GM12891 (cell line): Measurements from ENCODE around the gene PTBP2.
A peak's percentile ranks its signal among the peaks of the same experiment; 100 is the strongest.

Experiments used
- DNase-seq: peaks from one replicate; pipeline ENCODE4 v3.0.0; 2011; ENCODE audit warnings: low spot score; ENCODE audit not compliant: insufficient read length
- FAIRE-seq: peaks from 2 replicates; lab custom pipeline; 2011; peaks lifted over from hg19 to GRCh38; lab: Jason Lieb, UNC
- PAX5 ChIP-seq: IDR thresholded peaks from 2 replicates; pipeline ENCODE4 v1.6.1; 2011; ENCODE audit warnings: low read length, moderate library complexity, mild to moderate bottlenecking; ENCODE audit not compliant: insufficient read depth, severe bottlenecking
- POLR2A ChIP-seq: IDR thresholded peaks from 2 replicates; pipeline ENCODE4 v1.6.1; 2011; ENCODE audit warnings: low read depth, low read length, control low read depth
- POLR2AphosphoS5 ChIP-seq: IDR thresholded peaks from 2 replicates; pipeline ENCODE4 v1.6.1; 2011; ENCODE audit warnings: low read depth, low read length, control low read depth
- POU2F2 ChIP-seq: IDR thresholded peaks from 2 replicates; pipeline ENCODE4 v1.6.1; 2011; ENCODE audit warnings: low read depth, mild to moderate bottlenecking, control low read depth, low read length, moderate library complexity
- SPI1 ChIP-seq: IDR thresholded peaks from 2 replicates; pipeline ENCODE4 v1.6.1; 2011; ENCODE audit warnings: low read depth, low read length, control low read depth
- TAF1 ChIP-seq: IDR thresholded peaks from 2 replicates; pipeline ENCODE4 v1.6.1; 2011; ENCODE audit warnings: low read depth, low read length, control low read depth

PTBP2 gene

DNA sequence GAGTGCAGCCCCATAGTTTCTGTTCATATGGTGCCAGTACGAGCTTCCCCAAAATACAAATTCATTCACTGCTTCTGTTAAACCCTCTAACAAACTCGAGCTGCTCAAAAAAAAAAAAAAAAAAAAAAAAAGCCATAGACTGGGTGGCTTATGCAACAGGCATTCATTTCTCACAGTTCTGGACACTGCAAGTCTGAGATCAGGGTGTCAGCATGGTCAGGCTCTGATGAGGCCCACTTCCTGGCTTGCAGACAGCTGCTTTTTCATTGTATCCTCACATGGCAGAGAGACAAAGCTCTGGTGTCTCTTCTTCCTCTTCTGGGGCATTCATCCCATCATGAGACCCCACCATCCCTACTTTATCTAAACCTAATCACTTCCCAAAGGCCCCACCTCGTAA is 121.6 kb downstream of the PTBP2 start:
- TF ChIP-seq POLR2AphosphoS5, result no peak
- TF ChIP-seq PAX5, result no peak
- no peak for TF ChIP-seq SPI1
- no peak for TF ChIP-seq TAF1
- no peak for TF ChIP-seq POLR2A
- no peak for TF ChIP-seq POU2F2
- DNase-seq (no peak), FAIRE-seq (no peak)

GRCh38 chr1:96843601-96844000 is 122.0 kb downstream of the PTBP2 start:
- FAIRE-seq (no peak), DNase-seq (no peak)
- no peak for TF ChIP-seq TAF1
- TF ChIP-seq POU2F2, result no peak
- TF ChIP-seq PAX5, result no peak
- no peak for TF ChIP-seq POLR2A
- TF ChIP-seq SPI1, result no peak
- no peak for TF ChIP-seq POLR2AphosphoS5

GRCh38 chr1:96845464-96845863 is 123.9 kb downstream of the PTBP2 start:
- peak; percentile 13 for DNase-seq
- TF ChIP-seq PAX5 (no peak), SPI1 (no peak), TAF1 (no peak), POLR2A (no peak), POLR2AphosphoS5 (no peak), POU2F2 (no peak)
- FAIRE-seq, result peak; percentile 23

- no peak for FAIRE-seq
Observed at GRCh38 chr1:96861836-96862235, 140.3 kb downstream of the PTBP2 start.

GRCh38 chr1:96863449-96863848 is 141.9 kb downstream of the PTBP2 start:
- no peak for FAIRE-seq
- TF ChIP-seq PAX5 (no peak), POLR2AphosphoS5 (no peak), TAF1 (no peak), SPI1 (no peak), POLR2A (no peak), POU2F2 (no peak)
- DNase-seq, result no peak

More at GRCh38 chr1:96861836-96862235, 140.3 kb downstream of the PTBP2 start:
- DNase-seq, result no peak
- TF ChIP-seq PAX5 (no peak), TAF1 (no peak), POLR2A (no peak), POU2F2 (no peak), POLR2AphosphoS5 (no peak), SPI1 (no peak)
